ENCODE results near the gene CNTNAP5. TPM values are rescaled to one million over a fixed set of nuclear protein-coding genes. Genes with fewer than 3 reads are reported as not detected.

The CNTNAP5 gene
- total and polyA plus RNA-seq, 2 experiments from 2014 or later, result 0.28 TPM; not detected in 1

GRCh38 chr2:124542932-124543640, 518.0 kb downstream of the CNTNAP5 start:
- Histone ChIP-seq H3K36me3 (replicated peaks; ENCODE audit: insufficient read depth, low read depth) (no peaks in the 10 kb centered on the region), H3K4me3 (no peak overlapping the region), H3K9me3 (ENCODE audit: low read depth) (no peaks in the 10 kb centered on the region), H4K20me1 (ENCODE audit: insufficient read depth, poor library complexity, severe bottlenecking) (no peaks in the 10 kb centered on the region), H3K4me2 (no peak overlapping the region), H3K79me2 (no peaks in the 10 kb centered on the region), H2AFZ (no peak overlapping the region), H3K27me3 (peaks cover 2% of the 10 kb centered on the region), H3K9me2 (replicated peaks; ENCODE audit: insufficient read depth) (no peaks in the 10 kb centered on the region), H3K27ac (no peak overlapping the region), H3K4me1 (ENCODE audit: insufficient read depth) (peaks cover 3% of the 10 kb centered on the region)
- DNase-seq (ENCODE audit: low spot score), result peak; percentile 31
- TF ChIP-seq CTCF (IDR thresholded peaks at IDR 0.05; ENCODE audit: poor library complexity), result no peak
- no peak for TF ChIP-seq EZH2 (IDR thresholded peaks at IDR 0.05; ENCODE audit: borderline replicate concordance)
- TF ChIP-seq EZH2phosphoT487 (IDR thresholded peaks at IDR 0.05; ENCODE audit: low read depth, severe bottlenecking, unreplicated experiment), result no peak
- WGBS (ENCODE audit: low lambda C conversion rate, missing lambda C conversion rate), result 54% methylated on average over 10 of the region's 10 CpGs

- no peaks in the 10 kb centered on the region for H3K9me2 ChIP-seq (replicated peaks; ENCODE audit: insufficient read depth)
- H3K4me2 ChIP-seq, result no peak overlapping the region
- DNase-seq (ENCODE audit: low spot score), result no peak
- H3K9me3 ChIP-seq (ENCODE audit: low read depth), result no peaks in the 10 kb centered on the region
- H3K36me3 ChIP-seq (replicated peaks; ENCODE audit: insufficient read depth, low read depth), result no peaks in the 10 kb centered on the region
- no peaks in the 10 kb centered on the region for H3K79me2 ChIP-seq
- 77% methylated on average over 3 of the region's 3 CpGs for WGBS (ENCODE audit: low lambda C conversion rate, missing lambda C conversion rate)
- peaks cover 2% of the 10 kb centered on the region for H3K27me3 ChIP-seq
- no peak overlapping the region for H3K4me3 ChIP-seq
- H2AFZ ChIP-seq, result no peak overlapping the region
- no peak for TF ChIP-seq EZH2 (IDR thresholded peaks at IDR 0.05; ENCODE audit: borderline replicate concordance)
- TF ChIP-seq EZH2phosphoT487 (IDR thresholded peaks at IDR 0.05; ENCODE audit: low read depth, severe bottlenecking, unreplicated experiment), result no peak
- no peak for TF ChIP-seq CTCF (IDR thresholded peaks at IDR 0.05; ENCODE audit: poor library complexity)
- H3K27ac ChIP-seq, result no peak overlapping the region
- peaks cover 3% of the 10 kb centered on the region for H3K4me1 ChIP-seq (ENCODE audit: insufficient read depth)
- no peaks in the 10 kb centered on the region for H4K20me1 ChIP-seq (ENCODE audit: insufficient read depth, poor library complexity, severe bottlenecking)
Measured at GRCh38 chr2:124547700-124548099, 522.6 kb downstream of the CNTNAP5 start.

- TF ChIP-seq EZH2 (IDR thresholded peaks at IDR 0.05; ENCODE audit: borderline replicate concordance), result no peak
- no peak for TF ChIP-seq CTCF (IDR thresholded peaks at IDR 0.05; ENCODE audit: poor library complexity)
- TF ChIP-seq EZH2phosphoT487 (IDR thresholded peaks at IDR 0.05; ENCODE audit: low read depth, severe bottlenecking, unreplicated experiment), result no peak
- no peak overlapping the region for H3K4me2 ChIP-seq
- no peaks in the 10 kb centered on the region for H3K27me3 ChIP-seq
- no peak overlapping the region for H3K4me3 ChIP-seq
- H4K20me1 ChIP-seq (ENCODE audit: insufficient read depth, poor library complexity, severe bottlenecking), result no peaks in the 10 kb centered on the region
- no peaks in the 10 kb centered on the region for H3K79me2 ChIP-seq
- WGBS (ENCODE audit: low lambda C conversion rate, missing lambda C conversion rate), result 75% methylated on average over 6 of the region's 6 CpGs
- H2AFZ ChIP-seq, result no peak overlapping the region
- no peaks in the 10 kb centered on the region for H3K36me3 ChIP-seq (replicated peaks; ENCODE audit: insufficient read depth, low read depth)
- no peaks in the 10 kb centered on the region for H3K9me2 ChIP-seq (replicated peaks; ENCODE audit: insufficient read depth)
- no peaks in the 10 kb centered on the region for H3K9me3 ChIP-seq (ENCODE audit: low read depth)
- H3K27ac ChIP-seq, result no peak overlapping the region
- no peak for DNase-seq (ENCODE audit: low spot score)
- H3K4me1 ChIP-seq (ENCODE audit: insufficient read depth), result no peaks in the 10 kb centered on the region
Measured at GRCh38 chr2:124558277-124558905, 533.3 kb downstream of the CNTNAP5 start.
